IMR-90 (cell line): ENCODE measurements around the gene PRM2. TPM values are rescaled to one million over a fixed set of nuclear protein-coding genes. Genes with fewer than 3 reads are reported as not detected.
A peak's percentile ranks its signal among the peaks of the same experiment; 100 is the strongest.

Source experiments
- ATAC-seq: fragments of 200-7000 bp; cut with Tn5 transposase; 2 replicates; pipeline ENCODE4 v1.9.1; 2020; ENCODE audit warnings: low read depth, mild to moderate bottlenecking, moderate library complexity
- BruUV-seq: library from RNA; stranded (reverse); fragments of 400-500 nt; replicated peaks from 2 replicates; lab custom pipeline; 2021; lab: Mats Ljungman, UMichigan
- CTCF ChIA-PET: fragments of 300-600 bp; formaldehyde crosslinking; extraction: SDS; loops from one replicate; lab custom pipeline; 2021; ENCODE audit warnings: antibody characterized with exemption; lab: Yijun Ruan, JAX
- POLR2A ChIA-PET: fragments of 300-600 bp; sonication (Branson Sonifier 250); formaldehyde crosslinking; loops from one replicate; lab custom pipeline; 2022; ENCODE audit warnings: antibody characterized with exemption; ENCODE audit not compliant: unreplicated experiment; lab: Charles Lee
- DNase-seq: peaks from one replicate; pipeline ENCODE4 v3.0.0; 2013
- H2AFZ ChIP-seq: replicated peaks from 2 replicates; pipeline ENCODE3; 2013; ENCODE audit warnings: low read length, mild to moderate bottlenecking; ENCODE audit not compliant: poor library complexity
- H2AK5ac ChIP-seq: 2 replicates; pipeline ENCODE4 v1.6.1; 2013; ENCODE audit warnings: low read depth, low read length, inconsistent platforms
- H2AK9ac ChIP-seq: replicated peaks from 2 replicates; pipeline ENCODE3; 2013; ENCODE audit warnings: mild to moderate bottlenecking, low read depth, low read length, moderate library complexity; ENCODE audit not compliant: poor library complexity
- H2BK120ac ChIP-seq: 2 replicates; pipeline ENCODE4 v1.6.1; 2013; ENCODE audit warnings: low read depth, low read length, inconsistent platforms
- H2BK15ac ChIP-seq: 3 replicates; pipeline ENCODE4 v1.6.1; 2013; ENCODE audit warnings: low read depth, low read length, inconsistent platforms
- H2BK20ac ChIP-seq: 2 replicates; pipeline ENCODE4 v1.6.1; 2013; ENCODE audit warnings: low read depth, mild to moderate bottlenecking, inconsistent platforms, low read length, moderate library complexity
- H2BK5ac ChIP-seq: 2 replicates; pipeline ENCODE4 v1.6.1; 2013; ENCODE audit warnings: mild to moderate bottlenecking, low read depth, low read length, inconsistent platforms; ENCODE audit not compliant: poor library complexity, severe bottlenecking
- H3K14ac ChIP-seq: replicated peaks from 2 replicates; pipeline ENCODE4 v1.6.1; 2013; ENCODE audit warnings: low read depth, low read length, inconsistent platforms
- H3K18ac ChIP-seq: 2 replicates; pipeline ENCODE4 v1.6.1; 2013; ENCODE audit warnings: low read depth, low read length, control low read depth
- H3K23ac ChIP-seq: 2 replicates; pipeline ENCODE4 v1.6.1; 2013; ENCODE audit warnings: low read depth, low read length, inconsistent platforms
- H3K27ac ChIP-seq: 2 replicates; pipeline ENCODE4 v1.5.1; 2013; ENCODE audit warnings: mild to moderate bottlenecking, control low read depth, low read length; ENCODE audit not compliant: insufficient read depth
- H3K27me3 ChIP-seq: 2 replicates; pipeline ENCODE4 v1.6.1; 2013; ENCODE audit warnings: low read length; ENCODE audit not compliant: control insufficient read depth, insufficient read depth
- H3K36me3 ChIP-seq: 2 replicates; pipeline ENCODE4 v1.6.1; 2013; ENCODE audit warnings: low read length, mixed read lengths; ENCODE audit not compliant: control insufficient read depth, insufficient read depth
- H3K4ac ChIP-seq: 2 replicates; pipeline ENCODE4 v1.6.1; 2013; ENCODE audit warnings: low read depth, low read length, inconsistent platforms
- H3K4me1 ChIP-seq: 2 replicates; pipeline ENCODE4 v1.6.1; 2013; ENCODE audit warnings: low read length, mixed read lengths; ENCODE audit not compliant: control insufficient read depth, insufficient read depth
- H3K4me2 ChIP-seq: 2 replicates; pipeline ENCODE4 v1.6.1; 2013; ENCODE audit warnings: low read depth, mild to moderate bottlenecking, control low read depth, low read length, moderate library complexity
- H3K4me3 ChIP-seq: 2 replicates; pipeline ENCODE4 v1.5.1; 2013; ENCODE audit warnings: low read depth, mild to moderate bottlenecking, control low read depth, low read length, moderate library complexity; ENCODE audit not compliant: insufficient read depth
- H3K56ac ChIP-seq: 2 replicates; pipeline ENCODE4 v1.6.1; 2013; ENCODE audit warnings: low read length, inconsistent platforms; ENCODE audit not compliant: insufficient read depth; ENCODE audit errors: extremely low read depth
- H3K79me1 ChIP-seq, 2 experiments: 2 replicates each; pipeline ENCODE4 v1.6.1; 2013; ENCODE audit warnings: low read length in 2 of 2, inconsistent platforms in 1 of 2, low read depth in 1 of 2
- H3K9ac ChIP-seq: 2 replicates; pipeline ENCODE4 v1.6.1; 2013; ENCODE audit warnings: low read depth, low read length, control low read depth
- H3K9me1 ChIP-seq: 2 replicates; pipeline ENCODE4 v1.6.1; 2013; ENCODE audit warnings: low read length, inconsistent platforms; ENCODE audit not compliant: insufficient read depth
- H3K9me3 ChIP-seq: 2 replicates; pipeline ENCODE4 v1.6.1; 2013; ENCODE audit warnings: low read length; ENCODE audit not compliant: control insufficient read depth, insufficient read depth
- H4K20me1 ChIP-seq: 2 replicates; pipeline ENCODE4 v1.6.1; 2013; ENCODE audit warnings: low read length, inconsistent platforms; ENCODE audit not compliant: insufficient read depth
- H4K5ac ChIP-seq: 2 replicates; pipeline ENCODE4 v1.6.1; 2013; ENCODE audit warnings: mild to moderate bottlenecking, low read depth, low read length, control low read depth
- H4K8ac ChIP-seq, 2 experiments: 2 replicates each; pipeline ENCODE4 v1.6.1; 2013; ENCODE audit warnings: low read depth in 2 of 2, low read length in 2 of 2, control low read depth in 1 of 2, inconsistent platforms in 1 of 2
- H4K91ac ChIP-seq: 2 replicates; pipeline ENCODE4 v1.6.1; 2013; ENCODE audit warnings: low read depth, low read length, inconsistent platforms; ENCODE audit not compliant: insufficient read depth
- BHLHE40 ChIP-seq: fragments of 150-350 bp; IDR thresholded peaks from 2 replicates; pipeline ENCODE4 v1.6.1; 2016; ENCODE audit warnings: mild to moderate bottlenecking, low read depth, low read length
- CEBPB ChIP-seq: IDR thresholded peaks from 2 replicates; pipeline ENCODE4 v1.6.1; 2012; ENCODE audit warnings: low read depth, low read length, improper control_type of control experiment
- CHD1 ChIP-seq: IDR thresholded peaks from 2 replicates; pipeline ENCODE4 v1.6.1; 2012; ENCODE audit warnings: low read depth, low read length, improper control_type of control experiment
- FOS ChIP-seq: fragments of 150-350 bp; IDR thresholded peaks from 2 replicates; pipeline ENCODE4 v1.6.1; 2016; ENCODE audit warnings: low read depth, low read length
- MAFK ChIP-seq: IDR thresholded peaks from 2 replicates; pipeline ENCODE4 v1.6.1; 2012; ENCODE audit warnings: low read depth, low read length, improper control_type of control experiment
- RAD21 ChIP-seq: IDR thresholded peaks from 2 replicates; pipeline ENCODE4 v1.6.1; 2012; ENCODE audit warnings: low read length, improper control_type of control experiment
- whole genome bisulfite sequencing, 2 experiments: methylation state at CpG; one replicate each; pipeline versions ENCODE4 v1.1.5 to v1.1.7; 2013; ENCODE audit warnings: missing lambda C conversion rate in 2 of 2; ENCODE audit not compliant: insufficient read length in 1 of 2; ENCODE audit errors: extremely low coverage in 2 of 2; 5-methylcytosine and 5-hydroxymethylcytosine counted together
- dilution Hi-C: fragments of 300-500 bp; cut with HindIII; formaldehyde crosslinking; loops from one replicate; pipeline ENCODE4 v1.14.3; 2018; ENCODE audit warnings: low sequenced_read_pairs; ENCODE audit not compliant: unreplicated experiment
- in situ Hi-C: fragments of 300-500 bp; cut with MboI; formaldehyde crosslinking; loops from 3 replicates; pipeline ENCODE4 v1.14.3; 2019; ENCODE audit warnings: low sequenced_read_pairs, inconsistent platforms, mixed read lengths
- intact Hi-C: fragments of 100-400 bp; cut with micrococcal nuclease; formaldehyde crosslinking; loops from 2 replicates; pipeline ENCODE4 v1.10.0; 2022
- polyA plus RNA-seq, 3 experiments: library from polyadenylated mRNA; depleted of rRNA; stranded (reverse); fragments of >200 nt; gene quantifications; 2 replicates each; pipeline ENCODE4 v1.2.3, GENCODE V29; 2012; ENCODE audit warnings: low replicate concordance in 1 of 3
- total RNA-seq: library from RNA; depleted of rRNA; stranded (reverse); fragments of >200 nt; gene quantifications from 2 replicates; pipeline ENCODE4 v1.2.3, GENCODE V29; 2012
- TF ChIP-seq, protein P1 (sequence below): conservative IDR thresholded peaks from 2 replicates; pipeline ENCODE4 v1.5.1; 2012; ENCODE audit warnings: mild to moderate bottlenecking, low read depth, low read length, improper control_type of control experiment
- TF ChIP-seq, protein P2 (sequence below): fragments of 150-350 bp; IDR thresholded peaks from 2 replicates; pipeline ENCODE4 v1.6.1; 2016; ENCODE audit warnings: low read depth, mild to moderate bottlenecking, low read length, moderate library complexity, borderline replicate concordance

The PRM2 gene
- total and polyA plus RNA-seq, 2 of the 4 experiments (the other 2 are of a cell fraction) = not detected

DNA sequence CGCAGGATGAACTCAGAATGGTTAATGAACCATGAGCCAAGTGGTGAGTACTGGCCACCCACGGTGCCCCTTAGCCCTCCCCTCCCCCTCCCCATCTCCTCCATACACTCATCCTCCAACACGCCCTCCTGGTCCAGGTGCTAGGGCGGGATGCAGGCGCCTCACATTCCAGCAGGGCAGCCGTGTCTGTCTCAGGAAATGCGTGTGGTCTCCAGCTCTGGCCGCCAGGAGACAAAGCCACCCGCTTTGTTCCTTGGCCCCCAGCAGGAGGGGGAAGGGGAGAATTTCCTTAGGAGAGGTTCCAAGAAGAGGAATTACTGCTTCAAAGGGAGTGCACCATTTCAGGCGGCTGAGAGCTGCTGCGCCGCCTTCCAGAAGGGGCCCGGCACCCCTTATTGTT, 39.2 kb upstream of the PRM2 start:
- Histone ChIP-seq H2AK5ac (peak overlapping the region; percentile 99), H3K4ac (peak overlapping the region; percentile 93; the same call in 1 of the 2 replicates), H2BK120ac (peak overlapping the region; percentile 99), H3K9ac (no peak overlapping the region), H3K9me1 (peaks cover 20% of the 10 kb centered on the region), H2BK20ac (peak overlapping the region; percentile 96; the same call in 1 of the 2 replicates), H3K9me3 (no peaks in the 10 kb centered on the region), H3K36me3 (no peaks in the 10 kb centered on the region), H3K18ac (no peak overlapping the region), H3K56ac (no peak overlapping the region), H3K4me3 (no peak overlapping the region), H2BK15ac (peak overlapping the region; percentile 98; the same call in 1 of the 3 replicates), H3K14ac (peak overlapping the region; percentile 47; the same call in 1 of the 2 replicates), H3K27ac (no peak overlapping the region), H4K5ac (no peak overlapping the region), H3K4me2 (no peak overlapping the region), H3K4me1 (peaks cover 22% of the 10 kb centered on the region), H4K91ac (peak overlapping the region; percentile 89), H2BK5ac (no peak overlapping the region), H3K79me1 (peaks cover 0 to 5% of the 10 kb centered on the region in 2 experiments; a peak in 2 of 4 replicates), H4K20me1 (no peaks in the 10 kb centered on the region), H3K23ac (0 out of 2 replicates have a peak overlapping the region, but pooled peaks have one; percentile 63), H4K8ac (peak overlapping the region; percentile 64 to 79; a peak in 2 of 4 replicates), H2AK9ac (peak overlapping the region; percentile 58), H2AFZ (peak overlapping the region; percentile 19), H3K27me3 (no peaks in the 10 kb centered on the region)
- ATAC-seq (no peak; the same call in 1 of the 2 replicates), DNase-seq (peak; percentile 68)
- dilution Hi-C loops (no loop called here), in situ Hi-C loops (no loop called here), intact Hi-C loops (no loop called here)
- TF ChIP-seq CEBPB = no peak
- TF ChIP-seq BHLHE40 = 0 out of 2 replicates have a peak, but pooled peaks have one; percentile 10
- TF ChIP-seq, protein P1, sequence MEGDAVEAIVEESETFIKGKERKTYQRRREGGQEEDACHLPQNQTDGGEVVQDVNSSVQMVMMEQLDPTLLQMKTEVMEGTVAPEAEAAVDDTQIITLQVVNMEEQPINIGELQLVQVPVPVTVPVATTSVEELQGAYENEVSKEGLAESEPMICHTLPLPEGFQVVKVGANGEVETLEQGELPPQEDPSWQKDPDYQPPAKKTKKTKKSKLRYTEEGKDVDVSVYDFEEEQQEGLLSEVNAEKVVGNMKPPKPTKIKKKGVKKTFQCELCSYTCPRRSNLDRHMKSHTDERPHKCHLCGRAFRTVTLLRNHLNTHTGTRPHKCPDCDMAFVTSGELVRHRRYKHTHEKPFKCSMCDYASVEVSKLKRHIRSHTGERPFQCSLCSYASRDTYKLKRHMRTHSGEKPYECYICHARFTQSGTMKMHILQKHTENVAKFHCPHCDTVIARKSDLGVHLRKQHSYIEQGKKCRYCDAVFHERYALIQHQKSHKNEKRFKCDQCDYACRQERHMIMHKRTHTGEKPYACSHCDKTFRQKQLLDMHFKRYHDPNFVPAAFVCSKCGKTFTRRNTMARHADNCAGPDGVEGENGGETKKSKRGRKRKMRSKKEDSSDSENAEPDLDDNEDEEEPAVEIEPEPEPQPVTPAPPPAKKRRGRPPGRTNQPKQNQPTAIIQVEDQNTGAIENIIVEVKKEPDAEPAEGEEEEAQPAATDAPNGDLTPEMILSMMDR = 0 out of 2 replicates have a peak, but pooled peaks have one; percentile 9
- no peak for TF ChIP-seq FOS
- 0 out of 2 replicates have a peak, but pooled peaks have one; percentile 3 for TF ChIP-seq RAD21
- TF ChIP-seq MAFK = no peak
- TF ChIP-seq, protein P2, sequence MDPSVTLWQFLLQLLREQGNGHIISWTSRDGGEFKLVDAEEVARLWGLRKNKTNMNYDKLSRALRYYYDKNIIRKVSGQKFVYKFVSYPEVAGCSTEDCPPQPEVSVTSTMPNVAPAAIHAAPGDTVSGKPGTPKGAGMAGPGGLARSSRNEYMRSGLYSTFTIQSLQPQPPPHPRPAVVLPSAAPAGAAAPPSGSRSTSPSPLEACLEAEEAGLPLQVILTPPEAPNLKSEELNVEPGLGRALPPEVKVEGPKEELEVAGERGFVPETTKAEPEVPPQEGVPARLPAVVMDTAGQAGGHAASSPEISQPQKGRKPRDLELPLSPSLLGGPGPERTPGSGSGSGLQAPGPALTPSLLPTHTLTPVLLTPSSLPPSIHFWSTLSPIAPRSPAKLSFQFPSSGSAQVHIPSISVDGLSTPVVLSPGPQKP = no peak
- TF ChIP-seq CHD1 = no peak
- 7% methylated on average over 3 of the region's 13 CpGs; no CpG with 5 or more reads in 1 of the 2 experiments for WGBS, 2 experiments
- no TSS peak for BruUV-seq
- ChIA-PET CTCF (no interaction called here), POLR2A (no interaction called here)
